ENCODE measurements around the gene HEATR5A.

HEATR5A gene

GRCh38 chr14:31430634-31431264, 10.4 kb upstream of the HEATR5A start:
- no peak overlapping the region for H3K4me3 ChIP-seq (ENCODE audit: low read depth, low read length)
- DNase-seq (ENCODE audit: low read depth), result no peak
- no peak for TF ChIP-seq CTCF (IDR thresholded peaks at IDR 0.05; ENCODE audit: low read depth, low read length)
- TF ChIP-seq MYC (IDR thresholded peaks at IDR 0.05; ENCODE audit: low read depth, low read length), result no peak
- no peak for TF ChIP-seq POLR2A (IDR thresholded peaks at IDR 0.05; ENCODE audit: extremely low read depth, insufficient read length)
- no peak for TF ChIP-seq MAX (IDR thresholded peaks at IDR 0.05; ENCODE audit: low read depth, low read length)

GRCh38 chr14:31429791-31430190, 9.4 kb upstream of the HEATR5A start:
- DNase-seq (ENCODE audit: low read depth), result no peak
- H3K4me3 ChIP-seq (ENCODE audit: low read depth, low read length), result no peak overlapping the region
- TF ChIP-seq MAX (IDR thresholded peaks at IDR 0.05; ENCODE audit: low read depth, low read length), result no peak
- TF ChIP-seq MYC (IDR thresholded peaks at IDR 0.05; ENCODE audit: low read depth, low read length), result no peak

- no peak for DNase-seq (ENCODE audit: low read depth)
- no peak overlapping the region for H3K4me3 ChIP-seq (ENCODE audit: low read depth, low read length)
- TF ChIP-seq MAX (IDR thresholded peaks at IDR 0.05; ENCODE audit: low read depth, low read length), result no peak
- TF ChIP-seq MYC (IDR thresholded peaks at IDR 0.05; ENCODE audit: low read depth, low read length), result no peak
- TF ChIP-seq CTCF (IDR thresholded peaks at IDR 0.05; ENCODE audit: low read depth, low read length), result no peak
- no peak for TF ChIP-seq POLR2A (IDR thresholded peaks at IDR 0.05; ENCODE audit: extremely low read depth, insufficient read length)
These were observed 7.7 kb upstream of the HEATR5A start for GRCh38 chr14:31428011-31428410.

GRCh38 chr14:31426663-31427062, 6.3 kb upstream of the HEATR5A start:
- DNase-seq (ENCODE audit: low read depth), result no peak
- TF ChIP-seq MAX (IDR thresholded peaks at IDR 0.05; ENCODE audit: low read depth, low read length), result no peak
- no peak for TF ChIP-seq MYC (IDR thresholded peaks at IDR 0.05; ENCODE audit: low read depth, low read length)
- TF ChIP-seq POLR2A (IDR thresholded peaks at IDR 0.05; ENCODE audit: extremely low read depth, insufficient read length), result no peak
- TF ChIP-seq CTCF (IDR thresholded peaks at IDR 0.05; ENCODE audit: low read depth, low read length), result no peak

GRCh38 chr14:31425905-31426304, 5.6 kb upstream of the HEATR5A start:
- TF ChIP-seq POLR2A (IDR thresholded peaks at IDR 0.05; ENCODE audit: extremely low read depth, insufficient read length) (no peak), CTCF (IDR thresholded peaks at IDR 0.05; ENCODE audit: low read depth, low read length) (no peak), MYC (IDR thresholded peaks at IDR 0.05; ENCODE audit: low read depth, low read length) (no peak), MAX (IDR thresholded peaks at IDR 0.05; ENCODE audit: low read depth, low read length) (no peak)
- no peak for DNase-seq (ENCODE audit: low read depth)
- H3K4me3 ChIP-seq (ENCODE audit: low read depth, low read length), result no peak overlapping the region

More at GRCh38 chr14:31426663-31427062, 6.3 kb upstream of the HEATR5A start:
- H3K4me3 ChIP-seq (ENCODE audit: low read depth, low read length), result no peak overlapping the region

GRCh38 chr14:31421200-31421599, 850 bp upstream of the HEATR5A start:
- H3K4me3 ChIP-seq (ENCODE audit: low read depth, low read length), result peak overlapping the region; percentile 56
- TF ChIP-seq CTCF (IDR thresholded peaks at IDR 0.05; ENCODE audit: low read depth, low read length), result no peak
- TF ChIP-seq MYC (IDR thresholded peaks at IDR 0.05; ENCODE audit: low read depth, low read length), result no peak
- TF ChIP-seq POLR2A (IDR thresholded peaks at IDR 0.05; ENCODE audit: extremely low read depth, insufficient read length), result no peak
- TF ChIP-seq MAX (IDR thresholded peaks at IDR 0.05; ENCODE audit: low read depth, low read length), result no peak
- DNase-seq (ENCODE audit: low read depth), result no peak

Data from NB4 (cell line).